DMS114 treated with DMSO at 0.1 percent for 48 hours (cell line): ENCODE measurements around the gene NIPAL3.
A peak's percentile ranks its signal among the peaks of the same experiment; 100 is the strongest.

Source experiments
- DNase-seq: peaks from one replicate; lab custom pipeline; 2025; ENCODE audit not compliant: unreplicated experiment; lab: John Stamatoyannopoulos, UW

Gene NIPAL3

GRCh38 chr1:24415334-24415909 lies at the start of gene NIPAL3:
Gene NIPAL3 (plus strand): TSS chr1:24415802. CDS start chr1:24419548, 3,746 bp downstream.
- peak; percentile 93 for DNase-seq

- DNase-seq, result no peak
Measured at GRCh38 chr1:24366707-24367106, 48.9 kb upstream of the NIPAL3 start.

- no peak for DNase-seq
Measured at GRCh38 chr1:24369199-24369598, 46.4 kb upstream of the NIPAL3 start.

GRCh38 chr1:24369801-24370200 lies 45.8 kb upstream of the NIPAL3 start:
- DNase-seq, result no peak

GRCh38 chr1:24373044-24373443 lies 42.6 kb upstream of the NIPAL3 start:
- no peak for DNase-seq

- no peak for DNase-seq
Measured at GRCh38 chr1:24373710-24374109, 41.9 kb upstream of the NIPAL3 start.

GRCh38 chr1:24374891-24375786 lies 40.5 kb upstream of the NIPAL3 start:
- no peak for DNase-seq

- DNase-seq, result no peak
Measured at GRCh38 chr1:24379733-24380315, 35.8 kb upstream of the NIPAL3 start.

GRCh38 chr1:24380508-24380907 lies 35.1 kb upstream of the NIPAL3 start:
- DNase-seq, result no peak

- no peak for DNase-seq
Measured at GRCh38 chr1:24381256-24381655, 34.3 kb upstream of the NIPAL3 start.

GRCh38 chr1:24382165-24382577 lies 33.4 kb upstream of the NIPAL3 start:
- no peak for DNase-seq

GRCh38 chr1:24383381-24383940 lies 32.1 kb upstream of the NIPAL3 start:
- no peak for DNase-seq

- DNase-seq, result no peak
Measured at GRCh38 chr1:24384251-24385090, 31.1 kb upstream of the NIPAL3 start.

GRCh38 chr1:24385160-24385940 lies 30.3 kb upstream of the NIPAL3 start:
- DNase-seq, result no peak

- no peak for DNase-seq
Measured at GRCh38 chr1:24386241-24386640, 29.4 kb upstream of the NIPAL3 start.

GRCh38 chr1:24386931-24387330 lies 28.7 kb upstream of the NIPAL3 start:
- no peak for DNase-seq

- DNase-seq, result no peak
Measured at GRCh38 chr1:24387636-24388175, 27.9 kb upstream of the NIPAL3 start.

GRCh38 chr1:24388331-24388885 lies 27.2 kb upstream of the NIPAL3 start:
- DNase-seq, result no peak

GRCh38 chr1:24389231-24389678 lies 26.3 kb upstream of the NIPAL3 start:
- DNase-seq, result no peak
